ENCODE results near the gene SLC31A1. TPM values are rescaled to one million over a fixed set of nuclear protein-coding genes. Genes with fewer than 3 reads are reported as not detected.

SLC31A1 gene
- total RNA-seq, 4 donors from 2014 or later: 0.51 to 20.6 (median 10.6) TPM

- DNase-seq: no peak
- intact Hi-C loops (cut with DNase I; ENCODE audit: low total_unique reads): no loop called here
- no peaks in the 10 kb centered on the region for H3K27me3 ChIP-seq
- no peak overlapping the region for H3K4me3 ChIP-seq
- no peak overlapping the region for H3K27ac ChIP-seq
- no peak for TF ChIP-seq POLR2A (IDR thresholded peaks at IDR 0.05)
- no peaks in the 10 kb centered on the region for H3K36me3 ChIP-seq
- H3K4me1 ChIP-seq: no peaks in the 10 kb centered on the region
- H3K9me3 ChIP-seq: no peaks in the 10 kb centered on the region
Measured at GRCh38 chr9:113269355-113269754, 48.0 kb downstream of the SLC31A1 start.

GRCh38 chr9:113269871-113270270 lies 48.5 kb downstream of the SLC31A1 start:
- Histone ChIP-seq H3K4me3 (no peak overlapping the region), H3K4me1 (no peaks in the 10 kb centered on the region), H3K27ac (no peak overlapping the region), H3K27me3 (no peaks in the 10 kb centered on the region), H3K9me3 (no peaks in the 10 kb centered on the region), H3K36me3 (no peaks in the 10 kb centered on the region)
- intact Hi-C loops (cut with DNase I; ENCODE audit: low total_unique reads): loop anchor here (10.0 kb wide), 1 partner anchor 135 kb away; the partner anchor contains the start of gene ALAD
- TF ChIP-seq POLR2A (IDR thresholded peaks at IDR 0.05) (no peak), CTCF (IDR thresholded peaks at IDR 0.05) (no peak)
- DNase-seq: no peak

GRCh38 chr9:113274474-113275156 lies 53.3 kb downstream of the SLC31A1 start:
- Histone ChIP-seq H3K4me1 (peaks cover 0 to 4% of the 10 kb centered on the region in 2 donors), H3K9me3 (no peaks in the 10 kb centered on the region), H3K27ac (peak overlapping the region; percentile 95 to 97), H3K4me3 (peak overlapping the region; percentile 82 to 86), H3K36me3 (no peaks in the 10 kb centered on the region), H3K27me3 (no peaks in the 10 kb centered on the region)
- no peak for DNase-seq
- TF ChIP-seq CTCF (IDR thresholded peaks at IDR 0.05) (peak; percentile 50 to 66 (median 60)), POLR2A (IDR thresholded peaks at IDR 0.05) (no peak)
- intact Hi-C loops (cut with DNase I; ENCODE audit: low total_unique reads): loop anchor here (10.0 kb wide), 1 partner anchor 130 kb away; the partner anchor contains the start of gene ALAD

- intact Hi-C loops (cut with DNase I; ENCODE audit: low total_unique reads): loop anchor here (10.0 kb wide), 1 partner anchor 129 kb away; the partner anchor contains the start of gene ALAD
- DNase-seq: peak; percentile 96 to 97
- peaks cover 0 to 4% of the 10 kb centered on the region in 2 donors for H3K4me1 ChIP-seq
- no peaks in the 10 kb centered on the region for H3K27me3 ChIP-seq
- H3K27ac ChIP-seq: peak within 1 kb of the TSS; percentile 95 to 97
- TF ChIP-seq CTCF (IDR thresholded peaks at IDR 0.05) (peak in 3 of 4 experiments; percentile 8 to 35 (median 23)), POLR2A (IDR thresholded peaks at IDR 0.05) (peak; percentile 77 to 96)
- H3K4me3 ChIP-seq: peak within 1 kb of the TSS; percentile 82 to 86
- H3K9me3 ChIP-seq: no peaks in the 10 kb centered on the region
- H3K36me3 ChIP-seq: no peaks in the 10 kb centered on the region
Measured at GRCh38 chr9:113275157-113276131, 54.1 kb downstream of the SLC31A1 start, which contains the start of the genes CDC26 and PRPF4. Gene CDC26, minus strand, starts transcription at chr9:113275572. Its CDS starts 3,065 bp downstream, at chr9:113272507. Gene PRPF4, plus strand, starts transcription at chr9:113275658. Its CDS starts 86 bp downstream, at chr9:113275744.

GRCh38 chr9:113278840-113279239 lies 57.5 kb downstream of the SLC31A1 start:
- Histone ChIP-seq H3K4me3 (no peak overlapping the region), H3K9me3 (no peaks in the 10 kb centered on the region), H3K4me1 (peaks cover 0 to 4% of the 10 kb centered on the region in 2 donors), H3K27ac (no peak overlapping the region), H3K36me3 (no peaks in the 10 kb centered on the region), H3K27me3 (no peaks in the 10 kb centered on the region)
- intact Hi-C loops (cut with DNase I; ENCODE audit: low total_unique reads): loop anchor here (10.0 kb wide), 1 partner anchor 126 kb away; the partner anchor contains the start of gene ALAD
- no peak for TF ChIP-seq CTCF (IDR thresholded peaks at IDR 0.05)
- no peak for TF ChIP-seq POLR2A (IDR thresholded peaks at IDR 0.05)
- DNase-seq: no peak
